GM08714 (cell line): Measurements from ENCODE around the gene WFDC12.

Experiments used
- H3K4me3 ChIP-seq: fragments of 200-500 bp; sonication (Bioruptor generic); 2 replicates; pipeline ENCODE4 v1.5.1; 2014; ENCODE audit warnings: mild to moderate bottlenecking, low read length, inconsistent platforms
- ZNF274 ChIP-seq: IDR thresholded peaks from 2 replicates; pipeline ENCODE4 v1.6.1; 2012; ENCODE audit warnings: mild to moderate bottlenecking, low read depth, low read length

WFDC12 gene

GRCh38 chr20:45109634-45110033 is 14.6 kb downstream of the WFDC12 start:
- no peak overlapping the region for H3K4me3 ChIP-seq

GRCh38 chr20:45105317-45105716 is 18.9 kb downstream of the WFDC12 start:
- no peak overlapping the region for H3K4me3 ChIP-seq
- TF ChIP-seq ZNF274, result no peak

More at GRCh38 chr20:45109634-45110033, 14.6 kb downstream of the WFDC12 start:
- no peak for TF ChIP-seq ZNF274

GRCh38 chr20:45104786-45105185 is 19.5 kb downstream of the WFDC12 start:
- no peak overlapping the region for H3K4me3 ChIP-seq
- TF ChIP-seq ZNF274, result no peak

GRCh38 chr20:45103072-45103471 is 21.2 kb downstream of the WFDC12 start:
- H3K4me3 ChIP-seq, result no peak overlapping the region
- TF ChIP-seq ZNF274, result no peak

GRCh38 chr20:45101333-45101850 is 22.9 kb downstream of the WFDC12 start:
- no peak overlapping the region for H3K4me3 ChIP-seq
- TF ChIP-seq ZNF274, result no peak

- H3K4me3 ChIP-seq, result no peak within 1 kb of the TSS
- TF ChIP-seq ZNF274, result no peak
Measured at GRCh38 chr20:45100563-45101245, 23.6 kb downstream of the WFDC12 start, which contains the start of gene KCNS1. Gene KCNS1, minus strand, starts transcription at chr20:45101127. Its CDS starts 1,891 bp downstream, at chr20:45099236.

- no peak overlapping the region; the same call in 1 of the 2 replicates for H3K4me3 ChIP-seq
- no peak for TF ChIP-seq ZNF274
Measured at GRCh38 chr20:45098103-45098773, 26.0 kb downstream of the WFDC12 start.

- no peak for TF ChIP-seq ZNF274
- H3K4me3 ChIP-seq, result no peak overlapping the region; the same call in 1 of the 2 replicates
Measured at GRCh38 chr20:45097485-45098102, 26.7 kb downstream of the WFDC12 start.

GRCh38 chr20:45096781-45097180 is 27.5 kb downstream of the WFDC12 start:
- TF ChIP-seq ZNF274, result no peak

GRCh38 chr20:45095805-45096238 is 28.4 kb downstream of the WFDC12 start:
- no peak for TF ChIP-seq ZNF274
- H3K4me3 ChIP-seq, result no peak overlapping the region

More at GRCh38 chr20:45096781-45097180, 27.5 kb downstream of the WFDC12 start:
- H3K4me3 ChIP-seq, result no peak overlapping the region

- H3K4me3 ChIP-seq, result no peak overlapping the region
- TF ChIP-seq ZNF274, result no peak
Measured at GRCh38 chr20:45094864-45095574, 29.2 kb downstream of the WFDC12 start.

- H3K4me3 ChIP-seq, result no peak overlapping the region
- TF ChIP-seq ZNF274, result no peak
Measured at GRCh38 chr20:45094201-45094600, 30.1 kb downstream of the WFDC12 start.

- TF ChIP-seq ZNF274, result no peak
- no peak overlapping the region for H3K4me3 ChIP-seq
Measured at GRCh38 chr20:45092898-45093297, 31.4 kb downstream of the WFDC12 start.

- no peak overlapping the region for H3K4me3 ChIP-seq
- no peak for TF ChIP-seq ZNF274
Measured at GRCh38 chr20:45091366-45091765, 32.9 kb downstream of the WFDC12 start.
